MM.1S (cell line): ENCODE results near the gene PACS2.

Source experiments
- DNase-seq: peaks from one replicate; pipeline ENCODE4 v3.0.0-alpha.2; 2015
- H2AFZ ChIP-seq: fragments of 300-600 bp; sonication (generic); 2 replicates; pipeline ENCODE4 v1.6.0; 2016; ENCODE audit warnings: antibody characterized with exemption, low read length
- H3F3A ChIP-seq: fragments of 300-600 bp; sonication (generic); 2 replicates; pipeline ENCODE4 v1.6.1; 2016; ENCODE audit warnings: mild to moderate bottlenecking, antibody characterized with exemption, low read length, moderate library complexity, mixed read lengths; ENCODE audit not compliant: insufficient read depth
- H3K27ac ChIP-seq: fragments of 300-600 bp; sonication (generic); 2 replicates; pipeline ENCODE4 v1.5.1; 2016; ENCODE audit warnings: mild to moderate bottlenecking, low read length
- H3K27me3 ChIP-seq: fragments of 300-600 bp; sonication (generic); replicated peaks from 2 replicates; pipeline ENCODE4 v1.6.0; 2016; ENCODE audit warnings: low read length; ENCODE audit not compliant: insufficient read depth
- H3K36me3 ChIP-seq: fragments of 300-600 bp; sonication (generic); replicated peaks from 2 replicates; pipeline ENCODE4 v1.6.1; 2016; ENCODE audit warnings: mild to moderate bottlenecking, low read length, mixed read lengths; ENCODE audit not compliant: insufficient read depth
- H3K4me1 ChIP-seq: fragments of 300-600 bp; sonication (generic); 2 replicates; pipeline ENCODE4 v1.6.1; 2016; ENCODE audit warnings: low read length, mixed read lengths
- H3K4me2 ChIP-seq: fragments of 300-600 bp; sonication (generic); 2 replicates; pipeline ENCODE4 v1.6.0; 2016; ENCODE audit warnings: low read depth, low read length
- H3K4me3 ChIP-seq: fragments of 300-600 bp; sonication (generic); 2 replicates; pipeline ENCODE4 v1.5.1; 2016; ENCODE audit warnings: low read length, mixed read lengths
- H3K79me2 ChIP-seq: fragments of 300-600 bp; sonication (generic); 2 replicates; pipeline ENCODE4 v1.6.1; 2016; ENCODE audit warnings: mixed run types, low read length, mixed read lengths
- H3K9ac ChIP-seq: fragments of 300-600 bp; sonication (generic); 2 replicates; pipeline ENCODE4 v1.6.1; 2016; ENCODE audit warnings: low read length, mixed read lengths
- H3K9me2 ChIP-seq: fragments of 300-600 bp; sonication (generic); replicated peaks from 2 replicates; pipeline ENCODE4 v1.6.1; 2016; ENCODE audit warnings: mild to moderate bottlenecking, low read length, mixed read lengths; ENCODE audit not compliant: insufficient read depth
- H3K9me3 ChIP-seq: fragments of 300-600 bp; sonication (generic); replicated peaks from 2 replicates; pipeline ENCODE4 v1.6.1; 2016; ENCODE audit warnings: mild to moderate bottlenecking, low read length, mixed read lengths; ENCODE audit not compliant: insufficient read depth
- H4K20me1 ChIP-seq: fragments of 300-600 bp; sonication (generic); 2 replicates; pipeline ENCODE4 v1.6.1; 2016; ENCODE audit warnings: mild to moderate bottlenecking, low read length, moderate library complexity, mixed read lengths; ENCODE audit not compliant: insufficient read depth
- CTCF ChIP-seq: fragments of 300-600 bp; sonication (generic); IDR thresholded peaks from 2 replicates; pipeline ENCODE4 v1.5.1; 2016; ENCODE audit warnings: antibody characterized with exemption, low read length, mixed read lengths
- EZH2 ChIP-seq: fragments of 300-600 bp; sonication (generic); optimal IDR thresholded peaks from 2 replicates; pipeline ENCODE3; 2017; ENCODE audit warnings: low read depth, mild to moderate bottlenecking, antibody characterized with exemption, low read length, mixed read lengths
- EZH2phosphoT487 ChIP-seq: fragments of 300-600 bp; sonication (generic); IDR thresholded peaks from 2 replicates; pipeline ENCODE4 v1.6.1; 2018; ENCODE audit warnings: antibody characterized with exemption, low read length

The PACS2 gene

GRCh38 chr14:105353136-105353535 lies 38.6 kb downstream of the PACS2 start:
- Histone ChIP-seq H3F3A (no peaks in the 10 kb centered on the region), H4K20me1 (no peaks in the 10 kb centered on the region), H3K4me3 (no peak overlapping the region), H3K9me3 (no peaks in the 10 kb centered on the region), H3K9ac (no peak overlapping the region), H3K9me2 (no peaks in the 10 kb centered on the region), H3K4me1 (no peaks in the 10 kb centered on the region), H3K79me2 (no peaks in the 10 kb centered on the region), H3K36me3 (no peaks in the 10 kb centered on the region), H3K4me2 (no peak overlapping the region), H2AFZ (no peak overlapping the region), H3K27me3 (no peaks in the 10 kb centered on the region), H3K27ac (no peak overlapping the region)
- DNase-seq = no peak
- no peak for TF ChIP-seq EZH2
- TF ChIP-seq CTCF = no peak
- no peak for TF ChIP-seq EZH2phosphoT487

- no peak overlapping the region for H2AFZ ChIP-seq
- no peaks in the 10 kb centered on the region for H3K36me3 ChIP-seq
- no peak overlapping the region for H3K9ac ChIP-seq
- no peaks in the 10 kb centered on the region for H3K79me2 ChIP-seq
- no peaks in the 10 kb centered on the region for H3F3A ChIP-seq
- DNase-seq = no peak
- H3K9me2 ChIP-seq = no peaks in the 10 kb centered on the region
- H3K4me2 ChIP-seq = no peak overlapping the region
- H3K27ac ChIP-seq = no peak overlapping the region
- no peaks in the 10 kb centered on the region for H4K20me1 ChIP-seq
- H3K4me3 ChIP-seq = no peak overlapping the region
- no peaks in the 10 kb centered on the region for H3K4me1 ChIP-seq
- no peaks in the 10 kb centered on the region for H3K9me3 ChIP-seq
- TF ChIP-seq EZH2phosphoT487 = no peak
- H3K27me3 ChIP-seq = no peaks in the 10 kb centered on the region
Observed at GRCh38 chr14:105354541-105354940, 40.0 kb downstream of the PACS2 start.

- H3K36me3 ChIP-seq = no peaks in the 10 kb centered on the region
- no peaks in the 10 kb centered on the region for H3K79me2 ChIP-seq
- H3K27ac ChIP-seq = no peak overlapping the region
- H3K4me1 ChIP-seq = no peaks in the 10 kb centered on the region
- H2AFZ ChIP-seq = no peak overlapping the region
- DNase-seq = no peak
- H3K4me3 ChIP-seq = no peak overlapping the region
- no peaks in the 10 kb centered on the region for H3K9me2 ChIP-seq
- no peak overlapping the region for H3K9ac ChIP-seq
- no peaks in the 10 kb centered on the region for H3K27me3 ChIP-seq
- no peaks in the 10 kb centered on the region for H4K20me1 ChIP-seq
- H3F3A ChIP-seq = no peaks in the 10 kb centered on the region
- H3K4me2 ChIP-seq = no peak overlapping the region
- TF ChIP-seq CTCF = no peak
- no peaks in the 10 kb centered on the region for H3K9me3 ChIP-seq
Observed at GRCh38 chr14:105355049-105355575, 40.6 kb downstream of the PACS2 start.

GRCh38 chr14:105355850-105356604 lies 41.5 kb downstream of the PACS2 start:
- Histone ChIP-seq H3K9me3 (no peaks in the 10 kb centered on the region), H3K36me3 (no peaks in the 10 kb centered on the region), H3K9me2 (no peaks in the 10 kb centered on the region), H3K4me1 (no peaks in the 10 kb centered on the region), H3K9ac (no peak overlapping the region), H4K20me1 (no peaks in the 10 kb centered on the region), H3K27me3 (no peaks in the 10 kb centered on the region), H3K4me3 (no peak overlapping the region), H3F3A (no peaks in the 10 kb centered on the region), H3K4me2 (no peak overlapping the region), H3K27ac (no peak overlapping the region), H3K79me2 (no peaks in the 10 kb centered on the region), H2AFZ (no peak overlapping the region)
- no peak for TF ChIP-seq CTCF
- TF ChIP-seq EZH2 = no peak
- no peak for TF ChIP-seq EZH2phosphoT487
- no peak for DNase-seq
